Thyroid gland (tissue), 4 donors: ENCODE data around the gene SLC7A7. TPM values are rescaled to one million over a fixed set of nuclear protein-coding genes. Genes with fewer than 3 reads are reported as not detected.
A peak's percentile ranks its signal among the peaks of the same experiment; 100 is the strongest.

Source experiments
- DNase-seq, 2 donors: peaks; one replicate each; pipeline ENCODE4 v3.0.0-alpha.2; 2019
- H3K27ac ChIP-seq, 3 donors: fragments of 200-600 bp; sonication (generic); 1 replicate in 2 of 3; 2 replicates in 1 of 3; pipeline ENCODE4 v1.5.1; 2016 to 2019; ENCODE audit warnings: mild to moderate bottlenecking in 1 of 3, moderate library complexity in 1 of 3
- H3K27me3 ChIP-seq: fragments of 200-600 bp; sonication (generic); one replicate; pipeline ENCODE4 v1.5.1; 2019
- H3K36me3 ChIP-seq, 2 donors: fragments of 200-600 bp; sonication (generic); one replicate each; pipeline ENCODE4 v1.5.1; 2016 to 2019
- H3K4me1 ChIP-seq, 2 donors: fragments of 200-600 bp; sonication (generic); one replicate each; pipeline ENCODE4 v1.5.1; 2017 to 2019
- H3K4me3 ChIP-seq, 3 donors: fragments of 200-600 bp; sonication (generic); replicated peaks in 1 of 3; 1 replicate in 2 of 3; 2 replicates in 1 of 3; pipeline ENCODE4 v1.5.1; 2016; ENCODE audit warnings: mild to moderate bottlenecking in 1 of 3
- H3K9me3 ChIP-seq: fragments of 200-600 bp; sonication (generic); one replicate; pipeline ENCODE4 v1.5.1; 2017
- CTCF ChIP-seq, 6 experiments: fragments of 200-600 bp in 3 of 6; fragments of 450-650 bp in 3 of 6; sonication (generic) in 3 of 6; IDR thresholded peaks; one replicate each; pipeline ENCODE4 v1.5.1; 2016 to 2019; ENCODE audit warnings: antibody characterized with exemption in 6 of 6, mild to moderate bottlenecking in 2 of 6, inconsistent platforms in 1 of 6, moderate library complexity in 1 of 6
- POLR2A ChIP-seq, 2 donors: fragments of 450-650 bp; IDR thresholded peaks; one replicate each; pipeline ENCODE4 v1.6.1; 2017; ENCODE audit warnings: antibody characterized with exemption in 2 of 2, mild to moderate bottlenecking in 2 of 2, moderate library complexity in 1 of 2
- WGBS, 2 donors: methylation state at CpG; one replicate each; pipeline ENCODE4 v1.1.5; 2017; 5-methylcytosine and 5-hydroxymethylcytosine counted together
- intact Hi-C: fragments of 100-400 bp; cut with DNase I; formaldehyde crosslinking; loops from one replicate; pipeline ENCODE4 v1.15.1; 2023
- total RNA-seq, 4 donors: library from RNA; depleted of rRNA; stranded (reverse); fragments of >200 nt; gene quantifications; one replicate each; pipeline ENCODE4 v1.2.3, GENCODE V29; 2016

The SLC7A7 gene
- total RNA-seq, 4 donors from 2014 or later = 8.4 to 15.1 (median 13.7) TPM

- 58 to 67% methylated on average over 7 to 9 of the region's 9 CpGs for WGBS, 2 donors
- Histone ChIP-seq H3K4me3 (no peak overlapping the region), H3K9me3 (no peaks in the 10 kb centered on the region), H3K4me1 (peaks cover 5 to 55% of the 10 kb centered on the region in 2 donors), H3K27me3 (no peaks in the 10 kb centered on the region), H3K27ac (peak overlapping the region; percentile 41 to 82 (median 78)), H3K36me3 (peaks cover 7 to 9% of the 10 kb centered on the region in 2 donors)
- intact Hi-C loops = loop anchor here (5.0 kb wide), 1 partner anchor 294 kb away; no protein-coding TSS in a partner anchor
- peak; percentile 52 to 59 for DNase-seq
- no peak for TF ChIP-seq POLR2A (IDR thresholded peaks at IDR 0.05)
- TF ChIP-seq CTCF (IDR thresholded peaks at IDR 0.05) = no peak
Observed at GRCh38 chr14:22850944-22851764, 35.9 kb upstream of the SLC7A7 start.

- Histone ChIP-seq H3K4me3 (no peak overlapping the region), H3K4me1 (peaks cover 0 to 49% of the 10 kb centered on the region in 2 donors), H3K36me3 (peaks cover 23 to 27% of the 10 kb centered on the region in 2 donors), H3K27ac (peak overlapping the region; percentile 41 to 79 (median 73)), H3K27me3 (no peaks in the 10 kb centered on the region), H3K9me3 (no peaks in the 10 kb centered on the region)
- WGBS, 2 donors = 64 to 71% methylated on average over 16 to 17 of the region's 19 CpGs
- peak in 1 of 2 donors; percentile 17 for DNase-seq
- intact Hi-C loops = loop anchor here (10.0 kb wide), 1 partner anchor 195 kb away; no protein-coding TSS in a partner anchor
- no peak for TF ChIP-seq CTCF (IDR thresholded peaks at IDR 0.05)
- TF ChIP-seq POLR2A (IDR thresholded peaks at IDR 0.05) = no peak
Observed at GRCh38 chr14:22849212-22849819, 34.1 kb upstream of the SLC7A7 start.

GRCh38 chr14:22848351-22849164, 33.3 kb upstream of the SLC7A7 start:
- no peak for TF ChIP-seq CTCF (IDR thresholded peaks at IDR 0.05)
- TF ChIP-seq POLR2A (IDR thresholded peaks at IDR 0.05) = no peak
- DNase-seq = peak in 1 of 2 donors; percentile 35
- WGBS, 2 donors = 44 to 57% methylated on average over 11 to 12 of the region's 12 CpGs
- no peak overlapping the region for H3K4me3 ChIP-seq
- intact Hi-C loops = loop anchor here (10.0 kb wide), 1 partner anchor 194 kb away; no protein-coding TSS in a partner anchor
- H3K4me1 ChIP-seq = peaks cover 0 to 49% of the 10 kb centered on the region in 2 donors
- peak overlapping the region; percentile 41 to 79 (median 73) for H3K27ac ChIP-seq
- no peaks in the 10 kb centered on the region for H3K27me3 ChIP-seq
- H3K36me3 ChIP-seq = peaks cover 25 to 32% of the 10 kb centered on the region in 2 donors
- H3K9me3 ChIP-seq = no peaks in the 10 kb centered on the region

GRCh38 chr14:22847661-22848341, 32.6 kb upstream of the SLC7A7 start:
- peak overlapping the region; percentile 59 to 79 (median 73) for H3K27ac ChIP-seq
- no peaks in the 10 kb centered on the region for H3K27me3 ChIP-seq
- 65 to 66% methylated on average over 13 to 14 of the region's 14 CpGs for WGBS, 2 donors
- H3K4me3 ChIP-seq = no peak overlapping the region
- H3K36me3 ChIP-seq = peaks cover 33 to 40% of the 10 kb centered on the region in 2 donors
- TF ChIP-seq CTCF (IDR thresholded peaks at IDR 0.05) (no peak), POLR2A (IDR thresholded peaks at IDR 0.05) (no peak)
- H3K4me1 ChIP-seq = peaks cover 0 to 41% of the 10 kb centered on the region in 2 donors
- H3K9me3 ChIP-seq = no peaks in the 10 kb centered on the region
- no peak for DNase-seq
- intact Hi-C loops = loop anchor here (10.0 kb wide), 1 partner anchor 193 kb away; no protein-coding TSS in a partner anchor
